HuH-7.5 (cell line): ENCODE results near the gene FCRL3.

Source experiments
- DNase-seq: peaks from one replicate; pipeline ENCODE4 v3.0.0; 2011; ENCODE audit warnings: low spot score

FCRL3 gene

DNA sequence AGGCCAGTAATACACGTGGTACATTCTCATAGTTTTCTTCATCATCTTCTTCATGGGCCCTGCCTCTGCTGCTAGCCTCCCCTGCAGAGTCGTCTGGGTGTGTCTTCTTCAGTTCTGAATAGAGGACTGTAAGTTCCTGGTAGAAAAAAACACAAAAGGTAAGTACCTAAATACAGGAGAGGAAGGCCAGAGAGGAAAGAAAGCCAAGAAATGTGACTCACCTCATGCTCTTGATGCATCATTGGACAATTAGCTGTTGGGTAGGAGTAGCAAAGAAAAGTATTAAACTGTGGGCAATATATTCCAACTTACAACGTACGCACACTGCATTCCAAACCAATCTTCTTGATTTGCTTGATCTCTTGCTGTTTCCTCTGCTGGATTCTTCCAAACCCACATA, 21.8 kb downstream of the FCRL3 start:
- DNase-seq: no peak

GRCh38 chr1:157673008-157673407, 27.6 kb downstream of the FCRL3 start:
- no peak for DNase-seq

GRCh38 chr1:157671895-157672294, 28.7 kb downstream of the FCRL3 start:
- DNase-seq: no peak

DNA sequence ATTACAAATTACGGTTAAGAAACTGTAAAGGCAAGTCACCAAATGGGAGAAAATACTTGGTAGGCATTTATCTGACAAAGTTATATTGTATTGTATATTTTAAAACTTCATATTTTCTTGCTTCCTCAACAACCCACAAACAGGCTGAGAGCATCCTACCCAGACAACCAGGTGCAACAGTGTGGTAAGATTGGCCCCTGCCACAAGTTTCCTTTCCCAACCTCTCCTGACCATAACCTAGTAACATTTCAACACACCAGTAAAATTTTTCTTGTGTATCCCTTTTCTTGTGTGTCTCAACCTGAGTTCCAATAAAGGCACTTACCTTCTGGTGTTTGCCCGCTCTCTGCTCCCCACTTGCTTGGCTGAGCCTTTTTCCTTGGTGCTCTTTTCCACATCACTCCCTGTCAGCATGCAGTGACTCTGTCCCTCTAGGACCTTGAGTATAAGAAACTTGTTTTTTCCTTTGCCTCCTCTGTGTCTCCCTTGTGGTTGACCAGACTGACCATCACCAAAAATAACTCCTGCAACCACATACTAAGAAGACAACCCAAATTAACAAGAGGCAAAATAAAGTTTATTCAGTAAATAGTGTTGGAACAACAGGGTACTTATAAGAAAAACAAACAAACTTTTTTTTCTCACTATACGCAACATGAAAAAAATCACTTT, 40.9 kb downstream of the FCRL3 start:
- no peak for DNase-seq

DNA sequence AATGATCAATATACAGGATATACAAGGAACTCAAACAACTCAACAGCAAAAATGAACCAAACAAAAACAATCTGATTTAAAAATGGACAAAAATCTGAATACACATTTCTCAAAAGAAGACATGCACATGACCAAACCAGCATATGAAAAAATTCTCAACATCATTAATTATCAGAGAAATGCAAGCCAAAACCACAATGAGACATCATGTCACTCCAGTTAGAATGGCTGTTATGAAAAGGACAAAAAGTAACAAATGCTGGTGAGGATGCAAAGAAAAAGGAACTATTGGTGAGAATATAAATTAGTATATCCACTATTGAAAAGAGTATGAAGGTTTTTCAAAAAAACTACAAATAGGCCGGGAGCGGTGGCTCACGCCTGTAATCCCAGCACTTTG, 42.0 kb downstream of the FCRL3 start:
- no peak for DNase-seq

- DNase-seq: no peak
Observed at GRCh38 chr1:157653494-157653873, 47.1 kb downstream of the FCRL3 start.

GRCh38 chr1:157652859-157653493, 47.6 kb downstream of the FCRL3 start:
- no peak for DNase-seq

- DNase-seq: no peak
Observed at GRCh38 chr1:157648317-157648716, 52.3 kb downstream of the FCRL3 start.

DNA sequence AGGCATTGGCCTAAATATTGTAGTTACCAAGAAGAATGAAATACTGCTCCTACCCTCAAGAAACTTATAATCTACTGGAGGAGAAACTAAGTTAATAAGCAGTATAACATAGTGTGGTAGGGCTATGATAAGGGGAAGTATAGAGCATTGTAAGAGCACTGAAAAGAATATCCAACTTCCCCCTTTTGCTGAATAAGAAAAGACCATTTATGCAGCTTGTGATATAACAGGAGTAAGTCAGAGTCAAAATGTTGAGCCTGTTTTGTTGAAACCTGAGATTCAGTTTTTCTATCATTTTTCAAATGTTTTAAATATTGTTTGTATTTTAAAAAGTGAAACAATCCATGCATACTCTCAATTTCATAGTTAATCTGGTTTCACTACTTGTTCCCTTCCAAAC, 54.4 kb downstream of the FCRL3 start:
- no peak for DNase-seq

DNA sequence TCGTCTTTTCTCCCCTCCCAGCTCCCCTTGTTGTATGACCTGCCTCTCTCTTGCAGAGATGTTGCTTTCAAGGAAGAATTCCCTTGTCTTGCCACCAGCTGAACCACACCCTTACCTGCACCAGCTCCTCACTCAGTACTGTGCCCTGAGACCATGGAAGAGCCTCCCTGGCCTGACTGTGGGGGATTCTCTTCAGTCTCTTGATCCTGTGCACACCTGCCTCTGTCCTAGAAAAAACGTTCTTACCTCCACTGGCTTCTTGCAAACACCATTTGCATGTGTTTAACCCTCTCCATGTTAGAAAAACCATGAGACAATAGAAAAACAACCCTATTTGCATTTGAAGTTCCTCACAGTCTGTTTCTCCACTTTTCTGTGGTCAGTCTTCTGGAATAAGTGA, 59.4 kb downstream of the FCRL3 start:
- DNase-seq: no peak

GRCh38 chr1:157639800-157640199, 60.8 kb downstream of the FCRL3 start:
- no peak for DNase-seq

- DNase-seq: no peak
Observed at GRCh38 chr1:157628773-157629172, 71.8 kb downstream of the FCRL3 start.
